ENCODE results near the gene HDAC1. TPM values are rescaled to one million over a fixed set of nuclear protein-coding genes. Genes with fewer than 3 reads are reported as not detected.
A peak's percentile ranks its signal among the peaks of the same experiment; 100 is the strongest.
"Not testable (repeated sequence)": the region's sequence is repeated elsewhere in the genome, so short reads cannot be mapped to it uniquely, and the experiment has no call there.

The HDAC1 gene
- total and polyA plus RNA-seq, 8 donors, result 27.0 to 77.9 (median 31.3) TPM

DNA sequence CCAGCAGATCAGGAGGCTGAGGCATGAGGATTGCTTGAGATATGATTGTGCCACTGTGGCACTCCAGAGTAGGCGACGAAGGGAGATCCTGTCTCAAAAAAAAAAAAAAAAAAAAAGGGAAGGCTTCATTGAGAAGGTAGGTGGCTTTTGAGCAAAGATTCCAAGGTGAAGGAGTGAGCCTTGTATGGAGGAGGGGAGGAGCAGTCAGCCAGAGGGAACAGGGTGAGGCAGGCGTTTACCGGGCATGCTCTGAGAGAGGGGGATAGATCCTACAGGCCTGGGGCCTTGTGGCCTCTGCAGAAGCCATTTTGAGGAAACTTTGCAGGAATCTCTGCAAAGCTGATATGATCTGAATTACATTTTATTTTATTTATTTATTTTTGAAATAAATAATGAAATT, 5.1 kb upstream of the HDAC1 start:
- H3K4me1 ChIP-seq, result peaks cover 0 to 11% (median 7%) of the 10 kb centered on the region in 3 donors
- 97 to 98% methylated on average over 4 of the region's 4 CpGs for WGBS, 2 donors
- H3K27me3 ChIP-seq, result no peaks in the 10 kb centered on the region
- no peak overlapping the region for H3K27ac ChIP-seq
- no peak for TF ChIP-seq CTCF (IDR thresholded peaks at IDR 0.05)
- ATAC-seq (no peak), FAIRE-seq (no peak), DNase-seq (no peak)
- intact Hi-C loops (cut with DNase I), result no loop called here
- no peak overlapping the region for H3K4me3 ChIP-seq
- no peaks in the 10 kb centered on the region for H3K9me3 ChIP-seq
- no peaks in the 10 kb centered on the region for H3K36me3 ChIP-seq

- no peak for DNase-seq
- H3K27me3 ChIP-seq, result no peaks in the 10 kb centered on the region
- WGBS, 2 donors, result 96% methylated on average over 7 of the region's 7 CpGs
- ATAC-seq, result no peak
- FAIRE-seq, result no peak
- intact Hi-C loops (cut with DNase I), result no loop called here
- peaks cover 0 to 11% (median 7%) of the 10 kb centered on the region in 3 donors for H3K4me1 ChIP-seq
- H3K9me3 ChIP-seq, result no peaks in the 10 kb centered on the region
- H3K27ac ChIP-seq, result no peak overlapping the region
- no peak for TF ChIP-seq CTCF (IDR thresholded peaks at IDR 0.05)
- H3K36me3 ChIP-seq, result no peaks in the 10 kb centered on the region
- no peak overlapping the region for H3K4me3 ChIP-seq
These were observed 2.6 kb upstream of the HDAC1 start for GRCh38 chr1:32289256-32289655.

DNA sequence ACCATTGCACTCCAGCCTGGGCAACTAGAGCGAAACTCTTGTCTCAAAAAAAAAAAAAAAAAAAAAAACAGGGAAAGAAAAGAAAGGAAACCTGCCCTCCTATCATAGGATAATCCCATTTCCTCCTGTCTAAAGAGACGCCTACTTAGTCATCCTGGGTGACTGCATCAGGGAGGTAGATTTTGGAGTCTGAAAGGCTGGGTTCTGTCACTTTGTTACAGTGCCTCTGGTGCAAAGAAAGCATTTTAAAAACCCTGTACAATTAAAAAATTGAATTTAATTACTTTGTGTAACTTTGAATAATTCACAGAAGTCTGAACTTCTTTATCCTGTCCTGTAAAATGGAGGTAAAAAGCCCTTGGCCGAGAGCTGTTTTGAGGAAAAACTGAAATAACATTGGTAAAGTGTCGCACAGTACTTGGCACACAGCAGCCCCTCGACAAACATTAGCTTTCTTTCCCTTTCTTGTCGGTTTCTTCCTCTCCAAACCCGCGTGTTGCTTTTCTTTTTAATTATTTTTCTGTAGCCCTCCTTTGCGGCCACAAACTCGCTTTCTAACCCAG, 657 bp upstream of the HDAC1 start:
- no peak for FAIRE-seq
- no peak for DNase-seq
- Histone ChIP-seq H3K9me3 (no peaks in the 10 kb centered on the region), H3K4me1 (peaks cover 0 to 11% (median 7%) of the 10 kb centered on the region in 3 donors), H3K27ac (peak overlapping the region; percentile 63 to 86 (median 79)), H3K36me3 (no peaks in the 10 kb centered on the region), H3K27me3 (no peaks in the 10 kb centered on the region), H3K4me3 (peak overlapping the region; percentile 47 to 84 (median 66))
- TF ChIP-seq CTCF (IDR thresholded peaks at IDR 0.05), result no peak
- WGBS, 2 donors, result 43 to 44% methylated on average over 10 of the region's 10 CpGs
- intact Hi-C loops (cut with DNase I), result no loop called here
- peak in 2 of 4 donors; percentile 15 to 54 for ATAC-seq

- DNase-seq; H3K27me3 ChIP-seq; intact Hi-C loops (cut with DNase I): not testable (repeated sequence)
These were observed 6.3 kb downstream of the HDAC1 start for GRCh38 chr1:32298211-32298610.

DNA sequence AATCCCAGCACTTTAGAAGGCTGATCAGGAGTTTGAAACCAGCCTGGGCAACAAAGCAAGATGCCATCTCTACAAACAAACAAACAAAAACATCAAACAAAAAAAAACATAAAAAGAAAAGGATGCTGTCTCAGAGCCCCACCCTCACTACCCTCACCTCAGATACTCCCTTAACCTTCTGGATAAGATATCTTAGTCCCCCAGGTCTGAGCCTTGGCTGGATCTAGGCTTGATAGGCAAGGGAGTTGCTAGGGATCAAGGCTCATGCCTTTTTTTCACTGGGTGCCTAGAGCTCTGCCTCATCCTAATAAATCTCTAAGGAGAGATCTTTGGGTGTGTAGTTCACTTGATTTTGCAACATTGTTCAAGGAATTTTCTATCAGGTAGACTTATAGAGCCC, 7.4 kb downstream of the HDAC1 start:
- no peak for TF ChIP-seq CTCF (IDR thresholded peaks at IDR 0.05)
- no peak for FAIRE-seq
- intact Hi-C loops (cut with DNase I), result no loop called here

More at GRCh38 chr1:32298211-32298610, 6.3 kb downstream of the HDAC1 start:
- ATAC-seq, H3K27ac ChIP-seq, H3K4me3 ChIP-seq, H3K4me1 ChIP-seq, H3K9me3 ChIP-seq, FAIRE-seq, H3K36me3 ChIP-seq: not testable (repeated sequence)
- WGBS, 2 donors, result 96 to 98% methylated on average over 16 of the region's 16 CpGs

More for the DNA sequence above, 7.4 kb downstream of the HDAC1 start:
- no peak overlapping the region for H3K27ac ChIP-seq
- no peak for ATAC-seq
- peaks cover 0 to 17% (median 0%) of the 10 kb centered on the region in 3 donors for H3K36me3 ChIP-seq
- no peaks in the 10 kb centered on the region for H3K4me1 ChIP-seq
- no peaks in the 10 kb centered on the region for H3K27me3 ChIP-seq
- no peaks in the 10 kb centered on the region for H3K9me3 ChIP-seq
- no peak for DNase-seq
- no peak overlapping the region for H3K4me3 ChIP-seq

Measured in pancreas (tissue), 10 donors.